Fibroblast of pulmonary artery (primary cell): ENCODE measurements around the gene FOXN3.
"Not testable (repeated sequence)": the region's sequence is repeated elsewhere in the genome, so short reads cannot be mapped to it uniquely, and the experiment has no call there.

Source experiments
- DNase-seq: peaks from one replicate; pipeline ENCODE4 v3.0.0-alpha.2; 2010; ENCODE audit warnings: low read depth
- H3K4me3 ChIP-seq: replicated peaks from 2 replicates; pipeline ENCODE4 v1.5.1; 2011; ENCODE audit warnings: low read depth, mild to moderate bottlenecking, control low read depth, low read length, moderate library complexity
- CTCF ChIP-seq: IDR thresholded peaks from 2 replicates; pipeline ENCODE4 v1.5.1; 2011; ENCODE audit warnings: mild to moderate bottlenecking, control low read depth, low read length, inconsistent platforms; ENCODE audit errors: missing control alignments

Gene FOXN3

GRCh38 chr14:89201645-89202044, 215.4 kb downstream of the FOXN3 start:
- TF ChIP-seq CTCF: no peak
- H3K4me3 ChIP-seq: no peak overlapping the region
- no peak for DNase-seq

- DNase-seq: not testable (repeated sequence)
Measured at GRCh38 chr14:89199357-89199756, 217.7 kb downstream of the FOXN3 start.

GRCh38 chr14:89198544-89199329, 218.3 kb downstream of the FOXN3 start:
- peak; percentile 53 for DNase-seq
- no peak overlapping the region for H3K4me3 ChIP-seq
- TF ChIP-seq CTCF: no peak

More at GRCh38 chr14:89199357-89199756, 217.7 kb downstream of the FOXN3 start:
- H3K4me3 ChIP-seq: not testable (repeated sequence)

- DNase-seq: no peak
- no peak for TF ChIP-seq CTCF
- H3K4me3 ChIP-seq: no peak overlapping the region
Measured at GRCh38 chr14:89197623-89198022, 219.4 kb downstream of the FOXN3 start.

GRCh38 chr14:89196545-89196944, 220.5 kb downstream of the FOXN3 start:
- TF ChIP-seq CTCF: no peak
- H3K4me3 ChIP-seq: no peak overlapping the region
- no peak for DNase-seq

- H3K4me3 ChIP-seq: no peak overlapping the region
- no peak for TF ChIP-seq CTCF
- DNase-seq: no peak
Measured at GRCh38 chr14:89194376-89194775, 222.7 kb downstream of the FOXN3 start.

- H3K4me3 ChIP-seq: no peak overlapping the region
Measured at GRCh38 chr14:89190765-89191513, 226.1 kb downstream of the FOXN3 start.

More at GRCh38 chr14:89190765-89191513, 226.1 kb downstream of the FOXN3 start:
- no peak for DNase-seq
- no peak for TF ChIP-seq CTCF
